GM18868 (cell line): Measurements from ENCODE around the gene VENTX.
"Not testable (repeated sequence)": the region's sequence is repeated elsewhere in the genome, so short reads cannot be mapped to it uniquely, and the experiment has no call there.

Experiments used
- ATAC-seq: cut with Tn5 transposase; IDR thresholded peaks from one replicate; pipeline ENCODE4 v1.9.1; 2021; ENCODE audit warnings: mild to moderate bottlenecking, moderate library complexity; ENCODE audit not compliant: unreplicated experiment

VENTX gene

DNA sequence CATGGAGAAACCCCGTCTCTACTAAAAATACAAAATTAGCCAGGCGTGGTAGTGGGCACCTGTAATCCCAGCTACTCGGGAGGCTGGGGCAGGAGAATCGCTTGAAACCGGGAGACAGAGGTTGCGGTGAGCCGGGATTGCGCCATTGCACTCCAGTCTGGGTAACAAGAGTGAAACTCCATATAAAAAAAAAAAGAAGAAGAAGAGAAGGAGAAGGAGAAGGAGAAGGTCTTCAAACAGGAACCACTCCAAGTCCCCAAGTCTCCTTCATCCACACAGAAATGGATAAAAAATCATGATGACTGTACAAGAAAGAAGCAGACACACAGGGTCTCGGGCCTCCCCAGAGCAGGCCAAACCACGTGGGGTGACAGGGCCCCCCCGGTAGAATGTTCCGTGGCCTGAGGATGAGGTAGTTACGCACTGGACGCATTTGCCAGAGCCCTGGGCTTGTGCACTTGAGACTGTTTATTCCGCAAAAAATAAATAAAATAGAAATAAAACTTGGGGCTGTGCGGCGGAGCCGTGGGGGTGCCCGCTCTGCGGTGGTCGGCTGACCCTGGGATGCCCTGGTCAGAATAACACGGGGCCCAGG is 15.8 kb downstream of the VENTX start:
- no peak for ATAC-seq

DNA sequence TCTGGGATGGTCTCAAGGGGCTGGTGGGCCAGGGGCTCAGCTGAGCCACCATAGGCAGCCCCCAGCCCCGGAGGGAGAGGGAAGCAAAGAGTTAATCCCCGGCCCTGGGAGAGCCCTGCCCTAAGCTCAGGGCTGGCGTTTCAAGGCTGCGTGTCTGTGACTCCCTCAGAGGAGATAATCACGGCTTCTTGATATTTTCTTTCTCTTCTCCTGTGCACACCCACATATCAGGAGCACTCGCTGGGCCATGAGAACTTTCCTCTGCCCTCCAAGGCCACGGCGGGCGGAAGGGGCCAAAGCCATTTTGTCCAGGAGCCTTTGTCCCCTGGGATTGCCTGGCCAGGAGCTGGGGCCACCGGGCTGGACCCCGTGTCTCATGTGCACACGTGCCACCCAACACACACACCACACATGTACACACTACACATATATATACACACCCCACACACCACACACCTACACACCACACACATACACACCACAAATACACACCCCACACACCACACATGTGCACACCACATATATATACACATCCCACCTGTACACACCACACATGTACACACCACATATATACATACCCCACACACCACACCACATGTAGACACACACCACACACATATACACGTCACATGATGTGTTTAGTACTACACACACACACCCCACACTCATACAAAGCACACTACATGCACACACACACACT is 16.9 kb downstream of the VENTX start:
- no peak for ATAC-seq

DNA sequence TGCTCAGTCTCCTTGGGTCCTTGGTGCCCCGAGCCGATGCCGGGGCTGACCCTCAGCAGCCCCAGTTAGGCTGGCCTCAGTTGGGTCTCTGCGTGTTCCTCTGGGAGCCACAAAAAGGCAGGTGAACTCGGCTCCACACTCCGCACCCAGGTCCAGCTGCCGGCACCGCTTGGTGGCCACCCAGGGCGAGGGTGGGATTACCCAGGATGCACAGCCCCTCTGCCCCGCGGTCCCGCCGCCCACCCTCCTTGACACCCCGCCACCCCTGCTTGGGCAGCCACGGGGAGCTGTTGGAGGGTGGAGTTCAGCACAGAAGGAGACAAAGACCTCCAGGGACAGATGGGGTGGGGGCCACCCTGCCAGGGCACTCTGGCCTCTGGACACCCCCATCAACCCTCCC is 17.7 kb downstream of the VENTX start:
- no peak for ATAC-seq

DNA sequence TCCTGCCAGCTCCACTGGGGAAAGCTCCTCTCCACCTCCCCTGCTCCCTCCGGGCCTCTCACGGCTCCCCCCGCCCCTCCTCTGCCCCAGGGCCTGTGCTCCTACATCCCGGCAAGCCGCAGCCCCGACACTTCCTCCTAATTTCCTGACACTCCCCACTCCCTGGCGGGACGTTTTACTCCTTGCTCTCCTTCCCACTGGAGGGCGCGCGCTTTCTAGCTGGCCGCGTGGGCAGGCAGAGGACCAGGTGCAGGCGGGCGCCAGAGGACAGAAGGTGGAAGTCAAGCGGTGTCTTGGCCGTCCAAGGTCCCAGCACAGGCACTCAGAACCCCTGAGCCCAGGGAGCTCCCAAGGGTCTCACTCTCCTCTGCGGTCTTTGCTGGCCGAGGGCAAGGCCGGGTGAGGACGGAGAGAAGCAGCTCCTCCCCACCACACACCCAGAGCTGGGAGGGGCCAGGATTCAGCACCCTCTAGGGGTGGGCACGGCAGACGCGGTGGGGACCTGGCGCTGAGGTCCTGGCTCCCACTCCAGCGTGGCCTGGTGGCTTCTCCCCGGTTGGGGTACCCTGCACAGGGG is 19.9 kb downstream of the VENTX start:
- ATAC-seq: no peak

DNA sequence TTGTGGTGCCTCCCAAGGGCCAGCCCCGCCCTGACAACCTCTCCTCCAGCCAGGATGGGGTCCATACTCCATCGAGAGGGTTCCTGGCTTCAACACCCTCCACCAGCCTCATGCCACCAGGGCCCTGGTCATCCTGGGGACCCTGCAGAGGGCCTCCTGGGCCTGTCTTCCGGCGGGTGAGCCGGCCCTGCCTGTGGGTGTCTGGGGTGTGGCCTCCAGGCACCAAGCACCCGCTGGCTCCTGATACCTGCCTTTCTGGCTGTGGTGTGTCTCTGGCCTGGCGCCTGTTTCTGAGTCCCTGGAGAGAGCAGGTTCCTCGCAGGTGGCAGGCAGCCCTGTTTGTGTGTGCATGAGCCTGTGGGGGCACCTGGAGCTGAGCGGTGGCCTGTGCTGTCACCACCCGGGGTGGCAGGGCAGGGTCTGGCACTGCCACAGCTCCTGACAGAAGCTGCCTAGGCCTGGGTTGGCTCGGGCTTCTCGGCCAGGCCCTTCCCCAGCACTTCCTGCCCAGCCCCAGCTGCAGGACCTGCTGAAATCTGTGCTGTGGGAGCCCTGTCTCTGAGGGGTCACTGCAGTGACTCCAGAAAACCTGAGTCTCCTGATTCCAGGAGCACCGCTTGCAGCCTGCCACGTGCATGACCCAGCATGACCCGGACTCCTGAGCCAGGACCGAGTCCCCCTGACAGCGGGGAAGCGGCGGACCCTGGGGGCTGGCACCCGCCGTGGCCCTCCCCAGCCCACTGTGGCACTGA is 20.6 kb downstream of the VENTX start:
- ATAC-seq: no peak

DNA sequence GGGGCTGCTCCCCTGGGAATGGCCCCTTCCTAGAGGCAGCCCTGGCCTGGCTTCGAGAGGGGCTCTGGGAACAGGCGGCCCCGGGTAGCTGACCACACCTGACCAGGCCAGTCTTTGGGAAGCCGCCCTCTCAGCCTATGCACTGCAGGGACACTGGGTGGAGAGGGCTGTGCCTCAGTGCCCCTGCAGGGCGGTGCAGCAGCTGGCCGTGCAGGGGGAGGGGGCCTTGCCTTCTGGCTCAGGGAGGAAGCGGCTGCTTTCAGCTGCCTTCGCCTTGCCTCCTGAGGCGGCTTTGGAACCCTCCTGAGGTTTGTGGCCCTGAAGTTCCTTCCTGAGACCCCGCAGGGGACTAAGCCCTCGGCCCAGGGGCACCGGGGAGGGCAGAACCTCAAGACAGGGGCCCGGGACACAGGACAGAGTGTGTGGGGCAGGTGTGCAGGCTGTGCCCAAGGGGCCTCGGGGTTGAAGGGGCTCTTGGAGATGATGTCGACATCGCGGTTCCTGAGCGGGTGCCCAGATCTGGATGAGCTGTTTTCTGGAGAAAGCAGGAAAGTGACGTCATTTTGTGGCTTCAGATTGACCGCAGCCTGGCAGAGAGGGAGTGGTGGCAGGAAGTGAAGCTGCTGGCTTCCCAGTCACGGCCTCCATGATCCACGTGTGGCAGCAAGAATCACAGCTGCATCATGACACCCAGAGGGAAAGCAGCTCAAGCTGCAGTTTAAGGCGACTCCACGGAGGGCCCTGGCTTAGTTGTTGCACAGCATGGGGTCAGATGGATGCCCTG is 21.4 kb downstream of the VENTX start:
- no peak for ATAC-seq

DNA sequence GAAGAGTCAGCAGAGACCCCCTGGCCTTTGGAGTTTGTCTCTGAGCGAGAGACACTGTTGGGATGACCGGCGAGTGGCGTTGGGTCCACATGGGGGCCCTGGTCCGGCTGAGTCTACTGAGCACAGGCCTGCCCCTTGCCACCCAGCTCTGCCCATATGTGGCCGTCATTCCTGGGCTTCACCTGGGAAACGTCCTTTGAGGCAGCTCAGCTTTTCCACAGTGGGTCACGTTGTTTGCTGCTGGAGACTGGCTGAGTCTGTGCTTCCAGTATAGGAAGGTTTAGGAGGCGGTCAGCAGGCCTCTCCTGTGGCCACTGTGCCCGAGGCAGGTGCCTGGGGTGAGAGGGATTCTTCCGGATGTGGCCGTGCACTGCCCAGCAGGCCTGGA is 21.9 kb downstream of the VENTX start:
- no peak for ATAC-seq

DNA sequence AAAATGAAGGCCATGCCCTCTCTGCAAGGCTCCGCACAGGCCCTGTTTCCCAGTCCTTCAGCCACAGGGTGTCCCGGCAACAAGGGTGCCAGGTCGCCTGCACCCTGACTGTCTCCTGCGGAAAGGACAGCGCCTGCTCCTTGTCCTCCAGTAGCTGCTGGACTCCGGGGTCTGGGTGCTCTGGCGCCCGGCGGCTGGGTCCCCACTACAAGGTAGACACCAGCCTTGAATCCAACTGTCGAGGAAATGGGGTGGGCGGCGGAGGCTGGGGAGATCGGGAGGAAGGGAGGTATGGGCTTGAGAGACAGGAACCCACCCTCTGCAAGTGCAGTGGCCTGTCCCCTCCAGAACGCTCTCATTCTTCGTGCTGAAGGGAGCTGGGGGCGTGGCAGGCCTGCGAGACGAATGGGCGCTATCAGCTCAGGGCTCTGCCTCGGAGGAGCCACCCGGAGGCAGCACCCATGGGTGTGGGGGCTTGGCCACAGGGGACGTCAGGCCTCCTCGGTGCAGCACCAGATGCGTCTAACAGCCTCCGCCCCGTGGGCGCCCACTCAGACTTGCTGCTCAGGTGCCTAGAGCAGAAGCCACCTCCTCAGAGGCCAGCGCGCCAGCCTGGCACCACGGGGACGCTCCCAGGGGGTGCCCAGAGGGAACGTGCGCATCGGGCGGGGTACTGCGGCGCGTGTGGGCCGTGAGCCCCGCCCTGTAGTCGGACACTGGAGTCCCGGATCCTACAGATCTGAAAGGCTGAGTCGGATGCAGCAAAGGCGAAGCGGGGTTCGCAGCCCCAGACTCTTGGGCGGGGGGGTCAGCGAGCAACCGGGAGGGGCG is 23.5 kb downstream of the VENTX start:
- peak; percentile 62 for ATAC-seq

DNA sequence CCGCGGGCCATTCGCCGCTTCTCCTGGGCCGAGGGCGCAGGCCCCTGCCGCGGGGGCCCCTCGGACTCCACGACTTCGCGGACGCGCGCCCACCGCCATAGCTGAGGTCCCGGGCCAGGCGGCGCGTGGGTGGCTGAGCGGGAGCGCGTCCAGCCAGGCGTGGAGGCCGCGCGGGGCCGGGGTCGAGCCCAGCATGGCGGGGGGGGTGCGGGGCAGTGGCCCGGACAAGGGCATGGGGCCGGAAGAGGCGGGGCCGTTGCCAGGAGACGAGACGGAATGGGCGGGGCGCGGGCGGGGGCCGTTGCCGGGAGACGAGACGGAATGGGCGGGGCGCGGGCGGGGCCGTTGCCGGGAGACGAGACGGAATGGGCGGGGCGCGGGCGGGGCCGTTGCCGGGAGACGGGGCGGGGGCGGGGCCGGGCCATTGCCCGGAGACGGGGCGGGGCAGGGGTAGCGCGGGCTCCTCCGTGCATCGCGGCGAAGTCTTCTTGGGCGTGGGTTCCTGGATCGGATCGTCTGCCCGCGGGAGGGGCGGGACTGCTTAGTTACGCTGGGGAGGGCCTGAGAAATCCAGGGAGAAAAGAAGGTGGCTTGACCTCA is 24.2 kb downstream of the VENTX start:
- ATAC-seq: peak; percentile 49

DNA sequence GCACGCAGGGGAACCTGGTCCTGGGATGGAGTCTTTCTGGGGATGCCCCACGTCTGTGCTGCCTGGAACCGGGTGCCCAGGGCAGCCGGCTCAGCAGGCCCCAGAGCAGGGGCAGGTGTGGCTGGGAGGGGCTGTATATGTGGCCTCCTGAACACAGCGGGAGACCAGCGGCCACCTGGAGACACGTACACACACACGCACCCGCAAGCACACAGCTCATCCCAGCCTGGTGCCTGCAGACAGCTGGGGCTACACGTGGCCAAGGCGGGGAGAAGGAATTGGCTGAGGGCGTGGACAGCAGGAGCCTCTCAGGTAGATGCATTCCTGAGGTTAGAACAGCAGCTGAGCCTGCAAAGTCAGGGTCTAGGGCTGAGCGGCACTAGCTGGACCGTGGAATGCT is 25.0 kb downstream of the VENTX start:
- ATAC-seq: no peak

DNA sequence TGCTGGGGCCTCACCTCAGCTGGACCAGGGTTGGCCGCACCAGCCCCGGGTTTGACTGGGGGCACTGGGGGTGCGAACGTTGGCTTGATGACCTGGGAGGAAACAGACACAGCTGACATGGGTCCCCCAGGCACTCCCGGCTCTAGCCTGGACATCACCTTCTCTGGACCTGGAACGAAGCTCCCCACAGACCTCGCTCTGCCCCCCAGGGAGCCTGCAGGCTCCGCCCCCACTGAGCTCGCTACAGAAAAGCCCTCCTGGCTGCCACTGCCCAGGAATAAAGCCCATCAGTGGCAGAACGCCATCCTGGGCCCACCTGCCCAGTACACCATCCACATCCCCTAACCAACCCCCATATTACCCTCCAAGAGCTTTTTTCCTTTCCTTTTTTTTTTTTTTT is 26.0 kb downstream of the VENTX start:
- no peak for ATAC-seq

DNA sequence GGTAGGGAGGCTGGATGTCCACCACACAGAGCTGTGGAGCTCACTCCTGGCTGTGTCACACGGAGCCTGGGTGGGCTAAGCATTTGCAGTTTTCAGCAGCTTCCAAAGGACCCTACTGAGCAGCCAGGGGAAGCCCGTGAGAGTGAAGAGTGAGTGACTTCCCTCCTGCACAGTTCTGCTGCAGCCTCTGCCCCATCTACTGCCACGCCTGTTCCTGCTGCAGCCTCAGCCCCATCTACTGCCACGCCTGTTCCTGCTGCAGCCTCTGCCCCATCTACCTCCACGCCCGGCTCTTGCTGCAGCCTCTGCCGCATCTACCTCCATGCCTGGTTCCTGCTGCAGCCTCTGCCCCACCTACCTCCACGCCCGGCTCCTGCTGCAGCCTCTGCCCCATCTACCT is 26.8 kb downstream of the VENTX start:
- no peak for ATAC-seq

DNA sequence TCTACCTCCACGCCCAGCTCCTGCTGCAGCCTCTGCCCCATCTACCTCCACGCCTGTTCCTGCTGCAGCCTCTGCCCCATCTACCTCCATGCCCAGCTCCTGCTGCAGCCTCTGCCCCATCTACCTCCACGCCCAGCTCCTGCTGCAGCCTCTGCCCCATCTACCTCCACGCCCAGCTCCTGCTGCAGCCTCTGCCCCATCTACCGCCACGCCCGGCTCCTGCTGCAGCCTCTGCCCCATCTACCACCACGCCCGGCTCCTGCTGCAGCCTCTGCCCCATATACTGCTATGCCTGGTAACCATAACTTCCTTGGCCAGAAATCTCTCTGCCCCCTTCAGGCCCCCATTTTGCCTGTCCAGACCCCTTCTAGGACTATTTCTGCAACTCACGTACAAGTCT is 27.4 kb downstream of the VENTX start:
- ATAC-seq: not testable (repeated sequence)

DNA sequence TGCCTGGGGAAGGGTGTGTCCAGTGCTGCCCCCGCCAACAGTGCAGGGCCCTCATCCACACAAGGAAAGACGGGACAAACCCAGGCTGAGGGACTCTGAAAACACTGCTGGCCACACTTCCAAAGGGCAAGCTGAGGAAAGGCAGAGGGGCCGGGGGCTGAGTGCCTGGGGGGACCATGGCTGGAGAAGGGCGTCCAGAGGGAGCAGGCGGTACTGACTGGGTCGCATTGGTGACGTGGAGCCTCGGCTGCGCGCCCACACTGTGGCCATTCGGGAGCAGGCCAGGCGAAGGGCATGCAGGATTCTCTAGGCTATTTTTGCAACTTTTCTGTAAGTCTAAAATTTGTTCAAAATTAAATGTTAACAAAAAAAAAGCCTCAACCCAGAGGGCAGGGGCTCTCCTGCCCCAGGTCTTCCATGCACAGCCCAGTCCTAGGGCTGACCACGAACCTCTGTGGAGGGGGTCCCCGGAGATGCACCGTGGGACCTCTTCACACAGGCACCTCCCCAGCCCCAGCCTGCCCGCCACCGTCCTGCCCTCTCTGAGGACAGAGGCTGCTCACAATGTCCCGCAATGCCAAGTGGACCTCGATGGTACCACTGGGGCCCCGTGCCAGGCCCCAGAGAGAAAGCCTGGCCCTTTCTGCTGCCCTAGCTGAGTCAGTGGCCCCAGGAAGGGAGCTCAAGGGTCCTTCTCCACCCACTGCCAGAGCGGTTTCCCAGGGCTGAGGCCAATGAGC is 28.6 kb downstream of the VENTX start:
- ATAC-seq: no peak

DNA sequence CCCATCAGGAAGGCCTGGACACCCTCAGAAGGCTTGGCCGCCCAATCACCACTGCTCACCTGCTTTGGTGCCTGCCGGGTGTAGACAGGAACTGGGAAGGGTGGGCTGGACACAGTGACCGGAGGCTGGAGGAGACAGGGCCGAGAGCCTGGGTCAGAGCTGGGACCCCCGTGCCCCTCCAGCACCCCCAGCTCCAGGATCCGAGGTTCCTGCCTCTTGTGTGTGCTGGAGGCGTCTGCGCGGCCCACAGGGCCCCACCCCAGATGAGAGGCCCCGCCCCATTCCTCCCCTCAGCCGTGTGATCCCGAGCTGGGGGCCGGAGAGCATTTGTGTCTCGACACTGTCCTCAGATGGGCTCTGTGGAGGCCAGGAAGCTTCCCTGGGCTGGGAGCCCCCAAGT is 29.6 kb downstream of the VENTX start:
- ATAC-seq: no peak

DNA sequence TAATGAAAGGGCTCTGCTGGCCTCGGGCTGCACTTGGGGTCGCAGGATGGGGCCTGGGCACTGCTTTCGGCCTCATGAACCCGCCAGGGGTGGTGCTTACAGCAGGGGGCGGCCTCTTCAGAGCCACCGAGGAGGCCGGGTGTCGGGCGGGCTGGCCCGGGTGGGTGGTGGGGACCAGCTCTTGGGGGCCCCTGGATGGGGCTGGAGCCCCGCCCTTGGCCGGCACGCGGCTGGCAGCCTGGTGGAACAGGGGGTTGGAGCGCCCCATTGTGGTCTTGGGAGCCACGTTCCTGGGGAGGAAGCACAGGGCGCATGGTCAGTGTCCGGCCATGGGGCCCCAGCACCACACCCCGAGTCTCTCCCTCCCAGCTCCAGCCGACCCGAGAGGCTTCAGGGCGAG is 30.2 kb downstream of the VENTX start:
- no peak for ATAC-seq

DNA sequence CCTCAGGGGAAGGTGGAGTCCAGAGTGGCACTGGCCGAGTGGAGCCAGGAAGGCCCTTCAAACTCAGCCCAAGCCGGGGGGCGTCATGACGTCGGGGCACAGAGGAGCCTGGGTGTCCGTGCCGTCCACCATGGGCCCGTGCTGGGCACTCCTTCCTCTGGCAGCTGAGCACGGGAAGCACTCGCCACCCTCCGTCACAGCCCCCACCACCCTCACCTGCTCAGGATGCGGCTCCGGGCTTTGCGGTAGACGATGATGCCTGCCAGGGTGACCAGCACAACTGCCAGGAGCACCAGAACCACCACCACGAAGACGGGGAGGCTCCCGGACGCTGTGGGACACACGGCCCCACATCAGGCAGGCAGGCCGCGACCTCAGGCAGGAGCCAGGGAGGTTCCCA is 30.9 kb downstream of the VENTX start:
- no peak for ATAC-seq

DNA sequence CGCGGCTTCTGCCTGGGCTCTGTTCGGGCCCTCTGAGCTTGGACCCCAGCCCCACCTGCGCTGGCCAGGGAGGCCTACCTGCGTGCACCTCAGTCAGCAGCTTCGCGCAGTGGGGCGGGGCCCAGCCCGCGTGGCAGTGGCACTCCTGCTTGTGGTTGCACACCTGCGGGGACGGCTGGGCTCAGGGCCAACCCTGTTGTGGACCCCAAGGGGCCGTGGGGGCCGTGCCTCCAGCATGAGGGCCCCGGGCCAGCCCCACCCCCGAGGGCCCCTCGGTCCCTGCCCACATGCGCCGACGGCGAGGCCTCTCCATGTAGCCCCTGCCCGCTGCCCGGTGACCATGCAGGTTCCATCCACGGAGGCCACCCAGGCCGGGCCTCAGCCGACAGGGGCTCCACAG is 31.7 kb downstream of the VENTX start:
- no peak for ATAC-seq

DNA sequence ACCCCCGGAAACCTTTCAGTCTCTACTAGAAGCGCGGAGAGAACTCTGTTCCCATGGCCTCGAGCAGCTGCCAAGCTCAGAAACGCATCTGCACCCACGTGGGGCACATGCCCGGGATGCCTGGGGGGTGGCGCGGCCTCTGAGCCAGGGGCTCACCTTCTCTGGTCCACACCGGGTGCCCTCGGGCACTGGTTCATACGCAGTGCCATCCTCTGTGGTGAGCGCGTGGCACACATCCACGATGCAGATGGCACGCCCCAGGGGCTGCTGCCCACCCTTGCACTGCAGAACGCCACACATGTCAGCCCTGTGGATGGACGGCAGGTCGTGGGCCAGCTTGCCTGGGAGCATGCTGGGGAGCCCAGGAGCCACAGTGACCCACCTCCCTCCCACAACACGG is 32.5 kb downstream of the VENTX start:
- ATAC-seq: no peak
